CD4-positive, alpha-beta T cell treated with Interleukin-17A for 4 hours (primary cell): ENCODE data around the gene PIF1.
A peak's percentile ranks its signal among the peaks of the same experiment; 100 is the strongest.

ENCODE experiments used
- DNase-seq: peaks from one replicate; pipeline ENCODE4 v3.0.0-alpha.2; 2020; ENCODE audit warnings: mixed read lengths

PIF1 gene

DNA sequence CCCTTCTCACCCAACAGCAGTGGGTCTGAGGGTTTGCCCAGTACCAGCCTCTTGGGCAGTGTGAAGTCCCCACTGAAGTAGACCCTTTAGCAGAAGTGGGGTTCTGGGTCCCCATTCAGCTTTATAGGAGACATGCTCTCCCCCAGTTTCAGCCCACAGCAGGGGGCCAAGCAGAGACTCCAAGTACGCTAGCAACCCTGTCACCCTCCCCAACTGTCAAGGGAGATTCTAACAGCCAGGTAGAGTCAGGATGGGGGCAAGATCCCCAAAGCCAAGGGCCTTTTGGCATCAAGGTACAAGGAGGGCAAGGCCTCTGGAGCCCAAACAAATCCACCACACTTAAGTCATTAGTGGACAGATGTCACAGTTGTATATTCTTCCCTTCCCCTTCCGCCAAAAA, 51.8 kb downstream of the PIF1 start:
- DNase-seq = no peak

DNA sequence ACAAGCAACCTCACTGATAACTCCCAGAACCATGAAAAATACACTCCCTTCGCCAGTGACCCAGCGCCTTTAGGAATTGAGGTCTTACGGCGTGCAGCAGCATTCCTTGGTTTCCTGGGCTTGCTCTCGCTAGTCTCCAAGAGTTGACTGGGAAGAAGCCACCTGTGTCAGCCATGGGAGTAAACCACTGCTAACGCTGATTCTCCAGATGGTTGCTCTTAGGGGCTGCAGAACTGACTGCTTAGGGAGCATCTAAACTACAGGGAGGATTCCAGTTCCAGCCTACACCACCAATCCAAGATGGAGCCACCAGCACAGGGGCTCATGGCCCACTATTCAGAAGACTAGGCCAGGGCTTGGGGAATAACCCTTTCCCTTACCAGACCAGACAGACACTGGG, 52.5 kb downstream of the PIF1 start:
- no peak for DNase-seq

DNA sequence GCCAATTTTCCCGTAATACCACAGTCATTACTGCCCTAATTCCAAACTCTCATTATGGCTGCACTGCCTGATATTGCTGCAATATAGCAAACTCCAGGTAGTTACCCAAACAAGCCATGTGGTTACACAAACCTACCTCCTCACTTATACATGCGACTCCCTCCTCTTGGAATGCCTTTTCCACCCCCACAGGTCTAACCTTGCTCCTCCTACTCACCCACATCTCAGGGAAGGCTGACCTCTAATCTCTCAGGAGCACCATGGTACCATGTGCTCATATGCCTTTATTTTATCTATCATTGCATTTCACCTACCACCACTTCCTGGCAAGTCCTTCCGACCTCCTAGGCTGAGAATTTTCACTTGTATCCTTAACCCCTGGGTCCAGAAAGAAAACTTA, 53.0 kb downstream of the PIF1 start:
- no peak for DNase-seq

DNA sequence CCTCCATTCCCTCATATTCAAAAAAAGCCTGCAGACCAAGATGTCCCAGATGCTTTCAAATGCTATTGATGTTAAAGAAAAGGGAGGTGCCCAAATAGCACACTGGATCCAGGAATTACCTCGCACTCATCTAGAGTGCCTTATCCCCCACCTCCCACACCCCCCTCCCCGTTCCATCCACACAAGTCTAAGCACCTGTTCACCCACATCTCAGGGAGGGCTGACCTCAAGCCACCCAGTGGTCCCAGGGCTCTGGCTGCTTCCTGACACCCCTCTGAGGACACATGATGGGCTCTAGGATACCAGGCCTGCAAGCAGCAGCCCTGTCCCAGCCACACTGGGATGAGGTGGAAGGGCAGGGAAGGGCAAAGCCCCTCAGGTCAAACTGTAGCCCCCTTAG, 54.8 kb downstream of the PIF1 start:
- DNase-seq = no peak

DNA sequence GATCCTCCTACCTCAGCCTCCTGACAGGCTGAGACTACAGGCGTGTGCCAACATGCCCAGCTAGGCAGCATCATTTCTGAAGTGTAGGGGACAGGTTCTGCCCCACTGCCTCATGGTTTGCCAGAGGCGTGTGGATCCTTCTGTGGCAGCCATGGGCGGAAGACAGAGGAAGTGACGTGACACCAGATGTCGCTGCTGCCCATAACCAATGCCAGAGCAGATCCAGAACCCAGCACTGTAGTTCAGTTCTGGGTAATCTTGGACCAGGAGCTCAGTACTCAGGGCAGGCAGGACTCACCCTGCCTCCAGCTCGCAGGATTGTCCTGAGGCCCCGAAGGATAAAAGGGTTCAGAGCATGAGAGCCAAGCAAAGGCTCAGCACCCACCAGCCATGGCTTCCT, 58.2 kb downstream of the PIF1 start:
- peak; percentile 13 for DNase-seq

DNA sequence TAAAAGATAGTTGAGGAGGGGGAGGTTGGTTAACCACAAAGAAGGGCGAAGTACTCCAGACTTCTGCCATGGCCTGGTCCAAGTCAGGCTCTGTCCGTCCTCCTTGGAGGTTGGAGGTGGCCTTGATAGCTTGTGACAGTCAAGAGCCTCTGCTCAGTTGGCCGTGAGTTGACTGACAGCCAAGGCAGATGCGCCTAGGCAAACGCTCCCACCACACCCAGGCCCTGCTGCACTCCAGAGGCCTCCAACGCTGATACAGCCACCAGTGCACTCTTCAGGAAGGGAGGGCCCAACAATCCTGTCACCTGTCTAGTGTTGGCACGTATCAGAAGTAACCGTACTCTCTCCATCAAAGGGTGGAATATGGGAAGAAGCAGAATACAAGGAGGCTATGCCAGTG, 59.4 kb downstream of the PIF1 start:
- no peak for DNase-seq
